ENCODE measurements around the gene HMCN2. TPM values are rescaled to one million over a fixed set of nuclear protein-coding genes. Genes with fewer than 3 reads are reported as not detected.

HMCN2 gene
- total RNA-seq, 1 donor from 2014 or later: 7.3 TPM

DNA sequence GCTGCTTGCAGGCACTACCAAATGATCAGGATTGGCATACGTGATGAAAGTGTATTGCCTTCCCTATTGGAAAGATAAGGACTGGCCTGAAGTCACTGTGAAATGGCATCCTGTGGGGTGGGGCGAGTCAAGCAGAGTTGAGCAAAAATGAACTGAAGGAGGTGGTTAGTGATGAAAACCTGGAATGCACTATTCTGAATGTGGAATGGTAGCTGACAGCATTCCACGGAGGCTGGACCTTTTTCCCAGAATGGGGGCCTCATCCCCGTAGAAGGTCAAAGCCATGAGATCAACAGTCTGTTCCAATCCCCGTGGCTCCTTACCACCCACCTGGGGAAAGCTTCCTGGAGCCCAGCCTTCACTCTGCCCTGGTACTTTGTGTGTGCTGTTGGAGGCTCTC is 216.9 kb downstream of the HMCN2 start:
- ATAC-seq (no peak), DNase-seq (no peak)
- intact Hi-C loops (cut with micrococcal nuclease): no loop called here

DNA sequence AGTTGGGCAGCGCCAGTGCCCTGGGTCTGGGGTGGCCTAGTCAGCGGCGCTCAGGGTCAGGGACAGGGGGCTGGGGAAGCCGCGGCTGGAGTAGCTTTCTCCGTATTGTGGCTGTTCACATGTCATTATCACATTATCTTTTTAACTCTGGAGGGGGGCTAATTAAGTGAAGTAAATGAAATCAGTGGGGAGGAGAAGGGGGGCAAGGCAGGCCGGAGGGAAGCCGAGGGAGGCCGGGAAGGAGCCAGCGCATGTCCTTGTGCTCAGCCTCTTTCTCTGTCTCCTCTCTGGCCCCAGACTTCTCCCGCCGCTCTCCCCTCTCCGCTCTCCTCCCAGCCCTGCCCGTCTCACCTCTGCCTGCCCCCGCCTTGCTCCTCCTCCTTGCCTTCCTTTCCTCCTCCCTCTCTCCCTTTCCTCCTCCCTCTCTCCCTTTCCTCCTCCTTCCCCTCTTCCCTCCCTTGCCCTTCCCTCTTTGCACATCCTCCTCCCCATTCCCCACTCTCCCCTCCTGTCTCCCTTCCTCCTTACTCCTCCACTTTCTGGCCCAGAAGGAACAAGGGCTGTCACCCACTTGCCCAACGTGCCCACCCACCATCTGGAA is 217.9 kb downstream of the HMCN2 start:
- ATAC-seq: no peak
- intact Hi-C loops (cut with micrococcal nuclease): no loop called here
- DNase-seq: no peak

Other genes starting within 250 kb of the HMCN2 start
- 23.7 TPM for gene FNBP1, start 222.6 kb upstream of the HMCN2 start, total RNA-seq
- 21.1 TPM for gene GPR107, start 211.9 kb upstream of the HMCN2 start, total RNA-seq
- gene NCS1, start 93.4 kb upstream of the HMCN2 start, total RNA-seq: 4.1 TPM
- gene ASS1, start 179.2 kb downstream of the HMCN2 start, total RNA-seq: 65.5 TPM

All from left ventricle myocardium superior (tissue), 1 donor.